Measurements from ENCODE around the gene PDCD1.

PDCD1 gene

GRCh38 chr2:241868661-241869081 lies 10.0 kb upstream of the PDCD1 start:
- H3K27ac ChIP-seq (replicated peaks) = no peak overlapping the region
- DNase-seq (ENCODE audit: low read depth in 1 of 2, low spot score in 1 of 2) = no peak
- TF ChIP-seq, protein P1, sequence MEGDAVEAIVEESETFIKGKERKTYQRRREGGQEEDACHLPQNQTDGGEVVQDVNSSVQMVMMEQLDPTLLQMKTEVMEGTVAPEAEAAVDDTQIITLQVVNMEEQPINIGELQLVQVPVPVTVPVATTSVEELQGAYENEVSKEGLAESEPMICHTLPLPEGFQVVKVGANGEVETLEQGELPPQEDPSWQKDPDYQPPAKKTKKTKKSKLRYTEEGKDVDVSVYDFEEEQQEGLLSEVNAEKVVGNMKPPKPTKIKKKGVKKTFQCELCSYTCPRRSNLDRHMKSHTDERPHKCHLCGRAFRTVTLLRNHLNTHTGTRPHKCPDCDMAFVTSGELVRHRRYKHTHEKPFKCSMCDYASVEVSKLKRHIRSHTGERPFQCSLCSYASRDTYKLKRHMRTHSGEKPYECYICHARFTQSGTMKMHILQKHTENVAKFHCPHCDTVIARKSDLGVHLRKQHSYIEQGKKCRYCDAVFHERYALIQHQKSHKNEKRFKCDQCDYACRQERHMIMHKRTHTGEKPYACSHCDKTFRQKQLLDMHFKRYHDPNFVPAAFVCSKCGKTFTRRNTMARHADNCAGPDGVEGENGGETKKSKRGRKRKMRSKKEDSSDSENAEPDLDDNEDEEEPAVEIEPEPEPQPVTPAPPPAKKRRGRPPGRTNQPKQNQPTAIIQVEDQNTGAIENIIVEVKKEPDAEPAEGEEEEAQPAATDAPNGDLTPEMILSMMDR (IDR thresholded peaks at IDR 0.05; ENCODE audit: insufficient read depth, low read length) = no peak
- TF ChIP-seq GABPA (IDR thresholded peaks at IDR 0.05; ENCODE audit: low read depth) (no peak), REST (IDR thresholded peaks at IDR 0.05; ENCODE audit: insufficient replicate concordance, low read depth) (no peak), SPI1 (IDR thresholded peaks at IDR 0.05; ENCODE audit: borderline replicate concordance, low read depth) (no peak), POLR2AphosphoS5 (IDR thresholded peaks at IDR 0.05; ENCODE audit: low read depth) (no peak)
- peaks cover 63% of the 10 kb centered on the region for H3K27me3 ChIP-seq (ENCODE audit: insufficient read depth, poor library complexity, severe bottlenecking)
- H3K4me3 ChIP-seq (replicated peaks; ENCODE audit: insufficient read depth, low read length) = no peak overlapping the region

GRCh38 chr2:241867776-241868420 lies 9.2 kb upstream of the PDCD1 start:
- no peak for TF ChIP-seq REST (IDR thresholded peaks at IDR 0.05; ENCODE audit: insufficient replicate concordance, low read depth)
- no peak for TF ChIP-seq POLR2AphosphoS5 (IDR thresholded peaks at IDR 0.05; ENCODE audit: low read depth)
- no peak for TF ChIP-seq GABPA (IDR thresholded peaks at IDR 0.05; ENCODE audit: low read depth)
- TF ChIP-seq SPI1 (IDR thresholded peaks at IDR 0.05; ENCODE audit: borderline replicate concordance, low read depth) = no peak
- TF ChIP-seq, protein P1 (IDR thresholded peaks at IDR 0.05; ENCODE audit: insufficient read depth, low read length) = no peak
- DNase-seq (ENCODE audit: low read depth in 1 of 2, low spot score in 1 of 2) = no peak
- H3K27me3 ChIP-seq (ENCODE audit: insufficient read depth, poor library complexity, severe bottlenecking) = peaks cover 70% of the 10 kb centered on the region

DNA sequence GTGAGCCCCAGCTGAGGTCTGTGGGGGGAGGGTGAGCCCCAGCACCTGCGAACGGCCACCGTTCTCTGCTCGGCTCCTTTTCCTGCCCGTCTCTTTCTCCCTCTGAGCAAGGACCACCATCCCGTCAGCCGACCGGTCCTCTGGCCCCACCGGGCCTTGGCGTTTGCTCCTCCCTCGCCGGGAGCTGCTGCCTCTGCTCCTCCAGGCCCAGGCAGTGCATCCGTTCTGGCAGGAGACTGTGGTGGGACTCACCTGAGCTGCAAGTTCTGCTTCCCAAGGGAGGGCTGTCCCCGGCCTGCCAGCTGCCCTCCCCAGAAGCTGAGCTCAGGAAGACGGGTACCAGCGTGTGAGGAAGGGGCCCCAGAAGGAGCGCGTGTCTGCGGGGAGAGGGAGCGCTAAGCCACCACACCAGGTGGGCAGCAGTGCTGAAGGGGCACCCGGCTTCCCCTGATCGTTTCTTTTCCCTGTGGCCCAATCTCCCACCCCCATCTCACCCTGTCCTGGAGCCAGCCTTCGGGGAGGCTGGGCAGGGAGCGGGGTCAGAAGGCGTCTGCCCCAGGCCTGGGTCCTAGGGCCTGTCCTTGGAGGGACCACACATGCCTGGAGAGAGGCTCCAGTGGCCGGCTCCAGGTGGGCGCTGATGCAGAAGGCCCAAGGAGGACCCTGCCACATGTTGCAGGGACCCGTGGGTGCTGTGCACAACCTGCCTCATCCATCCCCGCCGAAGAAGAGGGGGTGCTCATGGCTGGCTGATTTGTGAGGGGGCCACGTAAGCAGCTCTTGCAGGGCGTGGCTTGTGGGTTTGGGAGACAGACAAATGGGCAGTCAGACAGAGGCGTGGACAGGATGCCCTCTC lies 8.3 kb upstream of the PDCD1 start:
- H3K4me3 ChIP-seq (replicated peaks; ENCODE audit: insufficient read depth, low read length) = no peak overlapping the region
- H3K27ac ChIP-seq (replicated peaks) = no peak overlapping the region
- TF ChIP-seq REST (IDR thresholded peaks at IDR 0.05; ENCODE audit: insufficient replicate concordance, low read depth) = no peak
- no peak for TF ChIP-seq GABPA (IDR thresholded peaks at IDR 0.05; ENCODE audit: low read depth)
- TF ChIP-seq SPI1 (IDR thresholded peaks at IDR 0.05; ENCODE audit: borderline replicate concordance, low read depth) = no peak
- no peak for TF ChIP-seq POLR2AphosphoS5 (IDR thresholded peaks at IDR 0.05; ENCODE audit: low read depth)
- TF ChIP-seq, protein P1 (IDR thresholded peaks at IDR 0.05; ENCODE audit: insufficient read depth, low read length) = no peak
- no peak for DNase-seq (ENCODE audit: low read depth in 1 of 2, low spot score in 1 of 2)
- peaks cover 70% of the 10 kb centered on the region for H3K27me3 ChIP-seq (ENCODE audit: insufficient read depth, poor library complexity, severe bottlenecking)

More at GRCh38 chr2:241867776-241868420, 9.2 kb upstream of the PDCD1 start:
- Histone ChIP-seq H3K27ac (replicated peaks) (no peak overlapping the region), H3K4me3 (replicated peaks; ENCODE audit: insufficient read depth, low read length) (no peak overlapping the region)

Data from HL-60 (cell line).